Upper lobe of left lung (tissue), 4 donors: ENCODE data around the gene ADCY9.

Source experiments
- CTCF ChIP-seq, 6 experiments: fragments of 450-650 bp in 4 of 6; fragments of 200-600 bp in 2 of 6; sonication (generic) in 2 of 6; IDR thresholded peaks; one replicate each; pipeline ENCODE4 v1.5.1; 2016 to 2019; ENCODE audit warnings: antibody characterized with exemption in 6 of 6
- POLR2A ChIP-seq, 4 donors: fragments of 450-650 bp; IDR thresholded peaks; one replicate each; pipeline ENCODE4 v1.5.1; 2016 to 2017; ENCODE audit warnings: antibody characterized with exemption in 4 of 4, mild to moderate bottlenecking in 2 of 4
- POLR2AphosphoS5 ChIP-seq, 2 donors: sonication (generic); formaldehyde crosslinking; IDR thresholded peaks; one replicate each; pipeline ENCODE4 v1.5.1; 2017; ENCODE audit warnings: antibody characterized with exemption in 2 of 2

- TF ChIP-seq POLR2A (IDR thresholded peaks at IDR 0.05) (no peak), CTCF (IDR thresholded peaks at IDR 0.05) (no peak), POLR2AphosphoS5 (IDR thresholded peaks at IDR 0.05) (no peak)
Observed at GRCh38 chr16:3974751-3975150, 141.5 kb downstream of the ADCY9 start.
